GM23248 (cell line): ENCODE measurements around the gene TGFBR1.

Experiments used
- EZH2 ChIP-seq: fragments of 200-600 bp; sonication (generic); IDR thresholded peaks from 2 replicates; pipeline ENCODE4 v1.6.1; 2018; ENCODE audit warnings: antibody characterized with exemption, mild to moderate bottlenecking; ENCODE audit not compliant: insufficient read depth, poor library complexity, severe bottlenecking
- EZH2phosphoT487 ChIP-seq: fragments of 200-600 bp; sonication (generic); IDR thresholded peaks from 2 replicates; pipeline ENCODE4 v1.6.1; 2018; ENCODE audit warnings: antibody characterized with exemption, moderate library complexity, mild to moderate bottlenecking, low read depth; ENCODE audit not compliant: insufficient read depth

DNA sequence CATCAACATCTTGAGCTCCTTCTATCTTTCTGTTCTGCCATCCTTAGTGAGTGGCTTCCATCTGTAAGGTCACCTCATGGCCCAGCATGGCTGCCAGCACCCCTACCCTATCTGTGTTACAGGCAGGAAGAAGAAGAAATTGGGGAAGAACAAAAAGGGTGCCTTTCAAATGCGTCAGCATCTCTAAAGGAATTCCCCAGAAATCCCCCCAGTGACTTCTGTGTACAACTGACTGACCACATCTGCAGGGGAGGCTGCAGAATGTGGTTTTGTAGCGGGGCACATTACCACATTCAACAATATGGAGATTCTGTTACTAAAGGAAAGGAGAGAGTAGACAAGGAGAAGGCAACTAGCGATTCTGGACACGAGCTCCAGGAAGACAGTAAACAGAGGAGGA, 76.7 kb downstream of the TGFBR1 start:
- TF ChIP-seq EZH2 (no peak), EZH2phosphoT487 (no peak)
